Measurements from ENCODE around the gene IVD. TPM values are rescaled to one million over a fixed set of nuclear protein-coding genes. Genes with fewer than 3 reads are reported as not detected.

IVD gene
- total and polyA plus RNA-seq, 7 experiments from 2014 or later, result 27.1 to 81.8 (median 50.4) TPM

DNA sequence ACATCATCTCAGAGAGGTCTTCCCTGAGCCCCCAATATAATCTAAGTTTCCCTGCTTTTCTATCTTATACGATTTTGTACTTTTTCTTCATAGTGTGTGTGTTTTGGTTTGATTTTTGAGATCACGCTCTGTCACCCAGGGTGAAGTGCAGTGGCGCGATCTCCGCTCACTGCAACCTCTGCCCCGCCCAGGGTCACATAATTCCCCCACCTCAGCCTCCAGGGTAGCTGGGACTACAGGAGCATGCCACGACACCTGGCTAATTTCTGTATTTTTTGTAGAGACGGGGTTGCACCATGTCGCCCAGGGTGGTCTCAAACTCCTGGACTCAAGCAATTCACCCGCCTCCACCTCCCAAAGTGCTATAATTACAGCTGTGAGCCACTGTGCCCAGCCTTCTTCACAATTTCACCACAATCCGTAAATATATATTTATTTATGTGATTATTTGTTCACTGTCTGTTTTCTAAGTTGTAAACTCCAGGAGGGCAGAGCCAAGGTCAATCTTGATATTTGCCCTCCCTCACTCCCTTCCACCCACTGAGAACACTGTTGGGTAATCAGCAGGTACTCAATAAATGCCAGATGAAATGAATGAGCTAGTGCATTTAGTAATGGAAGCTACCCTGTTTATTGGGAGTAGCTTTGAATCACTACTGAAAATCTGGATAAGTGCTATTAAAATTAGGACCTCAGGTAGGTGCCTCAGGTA is 23.6 kb upstream of the IVD start:
- DNase-seq (no peak), ATAC-seq (no peak)
- Mint-ChIP-seq H3K27me3 (peaks cover 0 to 18% (median 0%) of the 10 kb centered on the region in 5 donors), H3K4me3 (peak overlapping the region in 3 of 10 donors; percentile 98 to 99 (median 98)), H3K27ac (peak overlapping the region in 2 of 9 donors; percentile 23 to 91), H3K4me1 (peaks cover 16 to 26% (median 22%) of the 10 kb centered on the region in 7 donors), H3K9me3 (no peaks in the 10 kb centered on the region), H3K36me3 (peaks cover 0 to 21% (median 5%) of the 10 kb centered on the region in 5 donors)
- H3K9me3 ChIP-seq (ENCODE audit: control insufficient read depth in 2 of 3, low read length in 3 of 3), result no peaks in the 10 kb centered on the region
- peaks cover 0 to 9% (median 0%) of the 10 kb centered on the region in 3 experiments for H3K36me3 ChIP-seq (ENCODE audit: control insufficient read depth in 2 of 3, insufficient read depth in 3 of 3, low read length in 3 of 3)
- ChIA-PET CTCF (interaction anchor here (1.3 to 1.4 kb wide), 3 partner anchors 12 to 44 kb away, joined by 3 to 5 read pairs (median 4); no protein-coding TSS in a partner anchor), POLR2A (interaction anchor here (1.0 to 2.2 kb wide), 7 partner anchors 10 to 71 kb away, joined by 3 to 19 read pairs (median 4); partner anchors contain the start of gene IVD)
- no peak overlapping the region for H3K4me3 ChIP-seq (ENCODE audit: low read length)
- peaks cover 6 to 7% of the 10 kb centered on the region in 2 donors for H3K4me1 ChIP-seq (ENCODE audit: control insufficient read depth in 2 of 2, insufficient read depth in 2 of 2, low read length in 2 of 2)
- no peak overlapping the region for H3K27ac ChIP-seq (ENCODE audit: low read depth, low read length)
- intact Hi-C loops (cut with micrococcal nuclease), result loop anchor here (1.0 to 5.0 kb wide), 11 partner anchors 14 to 425 kb away; partner anchors contain the start of genes DISP2 (in 2 of the 2), BAHD1 (in 1 of the 2), DNAJC17 (in 1 of the 2) and IVD (in 1 of the 2)
- H3K27me3 ChIP-seq (ENCODE audit: control insufficient read depth in 2 of 2, insufficient read depth in 2 of 2, low read length in 2 of 2), result no peaks in the 10 kb centered on the region

DNA sequence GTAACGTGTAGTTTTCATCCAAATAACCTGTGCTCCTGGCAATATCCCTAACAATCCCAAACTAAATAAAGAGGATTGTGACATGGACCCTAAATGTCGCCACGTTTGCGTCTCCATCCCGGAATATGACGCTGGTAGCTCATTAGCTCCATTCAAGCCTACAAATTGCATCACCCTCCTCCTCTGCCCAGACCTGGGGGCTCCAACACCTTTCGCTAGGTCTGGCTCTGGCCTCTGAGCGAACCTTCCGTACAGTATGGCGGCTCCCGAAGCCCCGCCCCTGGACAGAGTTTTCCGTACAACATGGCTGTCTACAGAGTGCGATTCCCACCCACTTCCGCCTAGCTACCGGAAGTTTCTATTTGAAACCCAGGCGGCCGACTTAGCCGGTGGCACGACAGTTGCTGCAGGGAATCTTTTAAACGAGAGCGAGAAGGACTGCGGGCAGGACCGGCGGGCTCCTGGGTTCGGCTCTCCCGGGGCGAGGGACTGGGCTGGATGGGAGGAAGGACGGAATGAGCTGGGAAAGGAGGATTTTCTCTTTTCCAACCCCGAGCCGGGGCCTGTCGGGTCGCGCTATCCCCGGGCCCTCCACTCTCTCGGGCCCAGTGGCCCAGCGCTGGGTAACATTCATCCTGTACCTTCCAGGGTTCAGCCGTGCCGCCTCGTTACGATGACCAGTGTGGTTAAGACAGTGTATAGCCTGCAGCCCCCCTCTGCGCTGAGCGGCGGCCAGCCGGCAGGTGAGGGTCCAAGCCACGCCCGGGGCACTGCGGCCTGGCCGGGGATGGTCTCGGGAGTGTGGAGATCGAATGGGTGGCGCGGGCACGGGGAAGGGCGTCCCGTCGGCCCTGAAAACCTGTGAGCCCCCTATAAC is 22.8 kb upstream of the IVD start, which contains the start of gene KNSTRN:
KNSTRN (plus strand) TSS at position 142 of the 877 bp plus-strand sequence; CDS start at position 257, 115 bp downstream.
- Histone ChIP-seq H3K27me3 (ENCODE audit: control insufficient read depth in 2 of 2, insufficient read depth in 2 of 2, low read length in 2 of 2) (no peaks in the 10 kb centered on the region), H3K4me3 (ENCODE audit: low read length) (peak within 1 kb of the TSS; percentile 70), H3K36me3 (ENCODE audit: control insufficient read depth in 2 of 3, insufficient read depth in 3 of 3, low read length in 3 of 3) (peaks cover 0 to 14% (median 0%) of the 10 kb centered on the region in 3 experiments), H3K27ac (ENCODE audit: low read depth, low read length) (peak within 1 kb of the TSS; percentile 65), H3K4me1 (ENCODE audit: control insufficient read depth in 2 of 2, insufficient read depth in 2 of 2, low read length in 2 of 2) (peaks cover 6 to 7% of the 10 kb centered on the region in 2 donors), H3K9me3 (ENCODE audit: control insufficient read depth in 2 of 3, low read length in 3 of 3) (no peaks in the 10 kb centered on the region)
- CTCF ChIA-PET, result interaction anchor here (1.3 to 1.4 kb wide), 3 partner anchors 13 to 45 kb away, joined by 3 to 5 read pairs (median 4); no protein-coding TSS in a partner anchor
- peak; percentile 78 to 93 (median 91) for DNase-seq
- peak within 1 kb of the TSS; percentile 92 to 99 (median 98) for H3K4me3 Mint-ChIP-seq
- no peaks in the 10 kb centered on the region for H3K9me3 Mint-ChIP-seq
- H3K4me1 Mint-ChIP-seq, result peaks cover 14 to 26% (median 22%) of the 10 kb centered on the region in 7 donors
- peak; percentile 100 for ATAC-seq
- peaks cover 0 to 13% (median 0%) of the 10 kb centered on the region in 5 donors for H3K27me3 Mint-ChIP-seq
- peaks cover 0 to 30% (median 10%) of the 10 kb centered on the region in 5 donors for H3K36me3 Mint-ChIP-seq
- H3K27ac Mint-ChIP-seq, result peak within 1 kb of the TSS; percentile 63 to 95 (median 85)
- intact Hi-C loops (cut with micrococcal nuclease), result loop anchor here (1.0 to 5.0 kb wide), 11 partner anchors 15 to 424 kb away; partner anchors contain the start of genes DISP2 (in 2 of the 2), BAHD1 (in 1 of the 2), DNAJC17 (in 1 of the 2) and IVD (in 1 of the 2)
- POLR2A ChIA-PET, result interaction anchor here (1.0 to 2.2 kb wide), 6 partner anchors 13 to 70 kb away, joined by 3 to 19 read pairs (median 4); partner anchors contain the start of gene IVD

GRCh38 chr15:40386480-40386879 is 19.1 kb upstream of the IVD start:
- CTCF ChIA-PET, result interaction anchor here (1.0 kb wide), 1 partner anchor 18 kb away, joined by 3 read pairs; no protein-coding TSS in a partner anchor
- Mint-ChIP-seq H3K4me1 (peaks cover 15 to 29% (median 21%) of the 10 kb centered on the region in 7 donors), H3K4me3 (no peak overlapping the region), H3K27ac (no peak overlapping the region), H3K9me3 (no peaks in the 10 kb centered on the region), H3K27me3 (no peaks in the 10 kb centered on the region), H3K36me3 (peaks cover 0 to 44% (median 23%) of the 10 kb centered on the region in 5 donors)
- Histone ChIP-seq H3K4me1 (ENCODE audit: control insufficient read depth in 2 of 2, insufficient read depth in 2 of 2, low read length in 2 of 2) (peaks cover 6 to 7% of the 10 kb centered on the region in 2 donors), H3K36me3 (ENCODE audit: control insufficient read depth in 2 of 3, insufficient read depth in 3 of 3, low read length in 3 of 3) (peaks cover 0 to 31% (median 0%) of the 10 kb centered on the region in 3 experiments), H3K9me3 (ENCODE audit: control insufficient read depth in 2 of 3, low read length in 3 of 3) (no peaks in the 10 kb centered on the region), H3K4me3 (ENCODE audit: low read length) (no peak overlapping the region), H3K27me3 (ENCODE audit: control insufficient read depth in 2 of 2, insufficient read depth in 2 of 2, low read length in 2 of 2) (no peaks in the 10 kb centered on the region), H3K27ac (ENCODE audit: low read depth, low read length) (no peak overlapping the region)
- ATAC-seq (no peak), DNase-seq (no peak)
- intact Hi-C loops (cut with micrococcal nuclease), result no loop called here
- POLR2A ChIA-PET, result no interaction called here

- no peak overlapping the region for H3K4me3 Mint-ChIP-seq
- Histone ChIP-seq H3K9me3 (ENCODE audit: control insufficient read depth in 2 of 3, low read length in 3 of 3) (no peaks in the 10 kb centered on the region), H3K27me3 (ENCODE audit: control insufficient read depth in 2 of 2, insufficient read depth in 2 of 2, low read length in 2 of 2) (no peaks in the 10 kb centered on the region), H3K27ac (ENCODE audit: low read depth, low read length) (no peak overlapping the region), H3K36me3 (ENCODE audit: control insufficient read depth in 2 of 3, insufficient read depth in 3 of 3, low read length in 3 of 3) (peaks cover 0 to 51% (median 0%) of the 10 kb centered on the region in 3 experiments), H3K4me1 (ENCODE audit: control insufficient read depth in 2 of 2, insufficient read depth in 2 of 2, low read length in 2 of 2) (no peaks in the 10 kb centered on the region), H3K4me3 (ENCODE audit: low read length) (no peak overlapping the region)
- no peaks in the 10 kb centered on the region for H3K27me3 Mint-ChIP-seq
- H3K36me3 Mint-ChIP-seq, result peaks cover 0 to 52% (median 29%) of the 10 kb centered on the region in 5 donors
- no peak for DNase-seq
- no peak overlapping the region for H3K27ac Mint-ChIP-seq
- POLR2A ChIA-PET, result no interaction called here
- intact Hi-C loops (cut with micrococcal nuclease), result no loop called here
- CTCF ChIA-PET, result interaction anchor here (1.1 kb wide), 1 partner anchor 29 kb away, joined by 3 read pairs; no protein-coding TSS in a partner anchor
- peak; percentile 84 for ATAC-seq
- peaks cover 0 to 17% (median 7%) of the 10 kb centered on the region in 7 donors for H3K4me1 Mint-ChIP-seq
- no peaks in the 10 kb centered on the region for H3K9me3 Mint-ChIP-seq
These were observed 16.4 kb upstream of the IVD start for GRCh38 chr15:40388941-40389823.

DNA sequence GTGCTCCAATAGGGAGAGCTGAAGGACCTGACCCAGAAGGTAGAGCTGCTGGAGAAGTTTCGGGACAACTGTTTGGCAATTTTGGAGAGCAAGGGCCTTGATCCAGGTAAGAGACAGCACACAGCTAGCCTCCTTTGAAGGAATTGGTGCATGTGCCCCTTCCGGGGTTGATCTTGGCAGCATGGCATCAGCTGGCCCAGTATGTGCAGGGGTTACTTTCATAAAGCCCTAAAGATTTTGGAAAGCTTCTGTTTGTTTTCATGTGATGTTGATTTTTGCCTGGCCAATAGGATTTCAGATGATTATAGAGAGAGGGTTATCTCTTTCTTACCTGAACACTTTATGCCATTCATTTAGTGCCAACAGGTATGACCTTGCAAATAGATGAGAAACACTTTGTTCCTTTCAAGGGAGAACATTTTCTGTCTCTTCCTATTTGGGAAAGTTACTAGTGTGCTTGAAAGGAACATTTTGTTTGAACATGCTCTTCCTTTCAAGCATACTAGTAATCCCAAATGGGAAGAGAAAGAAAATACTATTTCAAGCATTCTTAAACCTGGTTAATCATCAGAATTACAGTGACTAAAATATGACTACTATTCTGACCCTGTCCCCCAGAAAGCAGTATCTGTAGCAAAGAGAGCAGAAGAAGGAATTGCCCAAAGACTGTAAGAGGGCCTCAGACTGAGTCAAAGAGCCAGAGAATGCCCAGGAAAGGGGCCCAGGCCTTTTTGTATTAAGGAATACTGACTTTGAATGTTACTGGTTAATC is 15.6 kb upstream of the IVD start:
- Mint-ChIP-seq H3K4me3 (no peak overlapping the region), H3K4me1 (peaks cover 0 to 9% (median 0%) of the 10 kb centered on the region in 7 donors), H3K36me3 (peaks cover 0 to 51% (median 29%) of the 10 kb centered on the region in 5 donors), H3K27ac (no peak overlapping the region), H3K27me3 (no peaks in the 10 kb centered on the region), H3K9me3 (no peaks in the 10 kb centered on the region)
- intact Hi-C loops (cut with micrococcal nuclease), result no loop called here
- Histone ChIP-seq H3K9me3 (ENCODE audit: control insufficient read depth in 2 of 3, low read length in 3 of 3) (no peaks in the 10 kb centered on the region), H3K27me3 (ENCODE audit: control insufficient read depth in 2 of 2, insufficient read depth in 2 of 2, low read length in 2 of 2) (no peaks in the 10 kb centered on the region), H3K4me1 (ENCODE audit: control insufficient read depth in 2 of 2, insufficient read depth in 2 of 2, low read length in 2 of 2) (no peaks in the 10 kb centered on the region), H3K27ac (ENCODE audit: low read depth, low read length) (no peak overlapping the region), H3K4me3 (ENCODE audit: low read length) (no peak overlapping the region), H3K36me3 (ENCODE audit: control insufficient read depth in 2 of 3, insufficient read depth in 3 of 3, low read length in 3 of 3) (peaks cover 0 to 51% (median 0%) of the 10 kb centered on the region in 3 experiments)
- no peak for ATAC-seq
- no peak for DNase-seq
- ChIA-PET CTCF (interaction anchor here (1.1 kb wide), 1 partner anchor 28 kb away, joined by 3 read pairs; no protein-coding TSS in a partner anchor), POLR2A (no interaction called here)
